Measurements from ENCODE around the gene LAMA3. TPM values are rescaled to one million over a fixed set of nuclear protein-coding genes. Genes with fewer than 3 reads are reported as not detected.

The LAMA3 gene
- total and polyA plus RNA-seq, 2 donors (not counting 1 experiment from before 2014, with no cell fraction given) = 0.75 to 13.2 TPM

DNA sequence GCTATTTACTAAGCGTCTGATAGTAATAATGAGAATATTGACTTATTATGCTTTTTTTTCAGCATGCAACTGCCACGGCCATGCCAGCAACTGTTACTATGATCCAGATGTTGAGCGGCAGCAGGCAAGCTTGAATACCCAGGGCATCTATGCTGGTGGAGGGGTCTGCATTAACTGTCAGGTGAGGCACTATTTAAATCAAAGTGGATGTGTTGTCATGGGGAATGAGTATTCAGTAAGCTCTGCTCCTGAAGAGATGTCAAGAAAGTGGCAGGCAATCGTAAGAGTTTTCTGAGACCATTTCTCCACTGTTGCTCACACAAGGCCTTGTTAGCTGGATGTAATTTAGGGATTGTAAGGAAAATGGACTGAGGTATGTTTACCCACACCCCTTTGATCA is 74.1 kb downstream of the LAMA3 start:
- Histone ChIP-seq H2AFZ (ENCODE audit: low read length) (no peak overlapping the region), H3K36me3 (ENCODE audit: control insufficient read depth, insufficient read depth, low read length) (no peaks in the 10 kb centered on the region), H3K4me1 (ENCODE audit: control insufficient read depth, extremely low read depth, insufficient read depth, low read length) (no peaks in the 10 kb centered on the region), H3K79me2 (ENCODE audit: control insufficient read depth, insufficient read depth, low read length) (no peaks in the 10 kb centered on the region), H3K9me3 (ENCODE audit: control insufficient read depth, insufficient read depth, low read depth, low read length) (no peaks in the 10 kb centered on the region), H4K20me1 (ENCODE audit: control insufficient read depth, extremely low read depth, insufficient read depth, low read length) (no peaks in the 10 kb centered on the region), H3K27ac (ENCODE audit: insufficient read depth, low read length) (no peak overlapping the region), H3K9ac (ENCODE audit: insufficient read depth, low read length) (no peak overlapping the region), H3K27me3 (ENCODE audit: control insufficient read depth, insufficient read depth, low read length) (no peaks in the 10 kb centered on the region), H3K4me2 (ENCODE audit: extremely low read depth, insufficient read depth, low read length) (no peak overlapping the region), H3K4me3 (replicated peaks in 1 of 4; ENCODE audit: control extremely low read depth in 1 of 4, insufficient read depth in 1 of 4, low read depth in 3 of 4, low read length in 4 of 4) (no peak overlapping the region)
- DNase-seq (ENCODE audit: low read depth in 2 of 2) = no peak
- TF ChIP-seq, protein P1, sequence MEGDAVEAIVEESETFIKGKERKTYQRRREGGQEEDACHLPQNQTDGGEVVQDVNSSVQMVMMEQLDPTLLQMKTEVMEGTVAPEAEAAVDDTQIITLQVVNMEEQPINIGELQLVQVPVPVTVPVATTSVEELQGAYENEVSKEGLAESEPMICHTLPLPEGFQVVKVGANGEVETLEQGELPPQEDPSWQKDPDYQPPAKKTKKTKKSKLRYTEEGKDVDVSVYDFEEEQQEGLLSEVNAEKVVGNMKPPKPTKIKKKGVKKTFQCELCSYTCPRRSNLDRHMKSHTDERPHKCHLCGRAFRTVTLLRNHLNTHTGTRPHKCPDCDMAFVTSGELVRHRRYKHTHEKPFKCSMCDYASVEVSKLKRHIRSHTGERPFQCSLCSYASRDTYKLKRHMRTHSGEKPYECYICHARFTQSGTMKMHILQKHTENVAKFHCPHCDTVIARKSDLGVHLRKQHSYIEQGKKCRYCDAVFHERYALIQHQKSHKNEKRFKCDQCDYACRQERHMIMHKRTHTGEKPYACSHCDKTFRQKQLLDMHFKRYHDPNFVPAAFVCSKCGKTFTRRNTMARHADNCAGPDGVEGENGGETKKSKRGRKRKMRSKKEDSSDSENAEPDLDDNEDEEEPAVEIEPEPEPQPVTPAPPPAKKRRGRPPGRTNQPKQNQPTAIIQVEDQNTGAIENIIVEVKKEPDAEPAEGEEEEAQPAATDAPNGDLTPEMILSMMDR (conservative IDR thresholded peaks at IDR 0.05 in 1 of 2, IDR thresholded peaks at IDR 0.05 in 1 of 2; ENCODE audit: low read depth in 1 of 2, low read length in 2 of 2) = no peak
- TF ChIP-seq EZH2 (IDR thresholded peaks at IDR 0.05; ENCODE audit: low read length, missing control alignments) = no peak

DNA sequence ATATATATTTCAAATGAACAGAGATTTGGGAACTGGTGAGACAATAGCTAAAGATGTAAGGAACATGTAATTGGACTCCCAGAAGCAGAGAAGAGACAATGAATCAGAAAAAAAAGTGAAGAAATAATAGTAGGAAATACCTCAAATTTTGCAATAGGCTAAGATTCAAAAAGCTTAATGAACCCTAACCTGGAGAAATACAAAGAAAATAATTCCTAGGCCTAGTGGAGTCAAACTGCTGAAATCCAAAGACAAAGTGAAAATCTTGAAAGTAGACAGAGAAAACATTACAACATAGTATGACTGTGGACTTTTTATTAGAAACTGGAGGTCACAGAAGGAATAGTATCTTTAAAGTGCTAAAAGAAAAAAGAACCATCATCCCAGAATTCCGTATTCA is 76.7 kb downstream of the LAMA3 start:
- TF ChIP-seq EZH2 (IDR thresholded peaks at IDR 0.05; ENCODE audit: low read length, missing control alignments) = no peak
- TF ChIP-seq, protein P1 (conservative IDR thresholded peaks at IDR 0.05 in 1 of 2, IDR thresholded peaks at IDR 0.05 in 1 of 2; ENCODE audit: low read depth in 1 of 2, low read length in 2 of 2) = no peak
- DNase-seq (ENCODE audit: low read depth in 2 of 2) = no peak
- no peak overlapping the region for H3K4me3 ChIP-seq (replicated peaks in 1 of 4; ENCODE audit: control extremely low read depth in 1 of 4, insufficient read depth in 1 of 4, low read depth in 3 of 4, low read length in 4 of 4)
- H3K27ac ChIP-seq (ENCODE audit: insufficient read depth, low read length) = no peak overlapping the region
- H3K4me2 ChIP-seq (ENCODE audit: extremely low read depth, insufficient read depth, low read length) = no peak overlapping the region
- H3K9ac ChIP-seq (ENCODE audit: insufficient read depth, low read length) = no peak overlapping the region
- H3K79me2 ChIP-seq (ENCODE audit: control insufficient read depth, insufficient read depth, low read length) = no peaks in the 10 kb centered on the region
- no peaks in the 10 kb centered on the region for H3K9me3 ChIP-seq (ENCODE audit: control insufficient read depth, insufficient read depth, low read depth, low read length)
- no peaks in the 10 kb centered on the region for H4K20me1 ChIP-seq (ENCODE audit: control insufficient read depth, extremely low read depth, insufficient read depth, low read length)
- no peaks in the 10 kb centered on the region for H3K4me1 ChIP-seq (ENCODE audit: control insufficient read depth, extremely low read depth, insufficient read depth, low read length)
- H2AFZ ChIP-seq (ENCODE audit: low read length) = no peak overlapping the region
- no peaks in the 10 kb centered on the region for H3K27me3 ChIP-seq (ENCODE audit: control insufficient read depth, insufficient read depth, low read length)
- no peaks in the 10 kb centered on the region for H3K36me3 ChIP-seq (ENCODE audit: control insufficient read depth, insufficient read depth, low read length)

DNA sequence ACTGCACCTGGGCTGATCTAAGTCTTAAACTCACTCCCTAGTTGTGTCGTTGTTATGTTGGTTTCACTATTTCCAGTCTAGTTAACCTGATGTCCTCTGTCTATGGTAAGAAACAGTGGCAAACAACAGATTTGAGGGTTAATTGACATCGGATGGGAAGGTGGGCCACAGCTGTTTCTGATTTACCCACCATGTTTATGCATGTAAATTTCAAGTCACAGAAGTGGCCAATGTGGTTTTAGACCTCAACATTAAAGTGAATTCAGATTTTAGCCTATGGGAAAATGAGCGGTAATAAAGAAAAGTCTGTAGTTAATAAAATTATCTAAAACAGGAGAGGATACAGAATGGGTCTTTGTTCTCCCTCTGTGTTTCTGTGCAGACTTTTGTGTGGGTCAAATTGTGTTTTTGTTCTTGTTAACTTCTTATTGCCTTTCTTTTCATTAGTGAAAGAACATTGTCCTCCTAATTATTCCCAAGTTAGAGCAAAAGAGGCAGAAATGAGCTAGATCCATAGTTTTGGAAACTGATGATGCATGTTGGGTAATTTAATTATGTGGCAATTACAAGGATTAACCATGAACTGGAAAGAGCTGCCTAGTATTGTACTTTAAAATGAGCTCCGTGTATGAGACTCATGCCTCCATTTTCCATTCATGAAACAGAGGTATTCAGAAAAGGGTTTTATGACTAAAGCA is 83.2 kb downstream of the LAMA3 start:
- Histone ChIP-seq H3K36me3 (ENCODE audit: control insufficient read depth, insufficient read depth, low read length) (no peaks in the 10 kb centered on the region), H3K9me3 (ENCODE audit: control insufficient read depth, insufficient read depth, low read depth, low read length) (no peaks in the 10 kb centered on the region), H2AFZ (ENCODE audit: low read length) (no peak overlapping the region), H3K4me3 (replicated peaks in 1 of 4; ENCODE audit: control extremely low read depth in 1 of 4, insufficient read depth in 1 of 4, low read depth in 3 of 4, low read length in 4 of 4) (no peak overlapping the region), H4K20me1 (ENCODE audit: control insufficient read depth, extremely low read depth, insufficient read depth, low read length) (no peaks in the 10 kb centered on the region), H3K27me3 (ENCODE audit: control insufficient read depth, insufficient read depth, low read length) (no peaks in the 10 kb centered on the region), H3K4me2 (ENCODE audit: extremely low read depth, insufficient read depth, low read length) (no peak overlapping the region), H3K27ac (ENCODE audit: insufficient read depth, low read length) (no peak overlapping the region), H3K4me1 (ENCODE audit: control insufficient read depth, extremely low read depth, insufficient read depth, low read length) (no peaks in the 10 kb centered on the region), H3K79me2 (ENCODE audit: control insufficient read depth, insufficient read depth, low read length) (no peaks in the 10 kb centered on the region), H3K9ac (ENCODE audit: insufficient read depth, low read length) (no peak overlapping the region)
- TF ChIP-seq, protein P1 (conservative IDR thresholded peaks at IDR 0.05 in 1 of 2, IDR thresholded peaks at IDR 0.05 in 1 of 2; ENCODE audit: low read depth in 1 of 2, low read length in 2 of 2) = no peak
- no peak for TF ChIP-seq EZH2 (IDR thresholded peaks at IDR 0.05; ENCODE audit: low read length, missing control alignments)
- no peak for DNase-seq (ENCODE audit: low read depth in 2 of 2)
